Heart left ventricle (tissue), 16 donors: ENCODE results near the gene ATRN. TPM values are rescaled to one million over a fixed set of nuclear protein-coding genes. Genes with fewer than 3 reads are reported as not detected.

ENCODE experiments used
- ATAC-seq, 4 donors: fragments of 200-7000 bp; cut with Tn5 transposase; one replicate each; pipeline ENCODE4 v1.9.1; 2020 to 2022; ENCODE audit warnings: moderate library complexity in 4 of 4, mild to moderate bottlenecking in 3 of 4, moderate number of reproducible peaks in 1 of 4
- DNase-seq, 5 donors: peaks; one replicate each; pipeline ENCODE4 v3.0.0-alpha.2; 2020
- H3K27ac ChIP-seq, 12 donors: fragments of 200-600 bp; sonication (generic) in 4 of 12; one replicate each; pipeline versions ENCODE4 v1.5.0 to v1.8.0; 2016 to 2022; ENCODE audit warnings: mild to moderate bottlenecking in 2 of 12
- H3K27me3 ChIP-seq, 9 donors: fragments of 200-600 bp; sonication (generic) in 2 of 9; one replicate each; pipeline versions ENCODE4 v1.5.1 to v1.8.0; 2016 to 2022; ENCODE audit warnings: mild to moderate bottlenecking in 3 of 9
- H3K36me3 ChIP-seq, 9 donors: fragments of 200-600 bp; sonication (generic) in 2 of 9; one replicate each; pipeline versions ENCODE4 v1.5.0 to v1.8.0; 2018 to 2022; ENCODE audit warnings: mild to moderate bottlenecking in 2 of 9
- H3K4me1 ChIP-seq, 12 donors: fragments of 200-600 bp; sonication (generic) in 4 of 12; one replicate each; pipeline versions ENCODE4 v1.5.0 to v1.8.0; 2016 to 2022; ENCODE audit warnings: mild to moderate bottlenecking in 3 of 12
- H3K4me3 ChIP-seq, 12 donors: fragments of 200-600 bp; sonication (generic) in 4 of 12; one replicate each; pipeline versions ENCODE4 v1.5.0 to v1.8.0; 2017 to 2022; ENCODE audit warnings: mild to moderate bottlenecking in 9 of 12, moderate library complexity in 4 of 12
- H3K9me3 ChIP-seq, 12 donors: fragments of 200-600 bp; sonication (generic) in 4 of 12; one replicate each; pipeline versions ENCODE4 v1.5.0 to v1.8.0; 2016 to 2022; ENCODE audit warnings: mild to moderate bottlenecking in 1 of 12
- POLR2A ChIP-seq, 2 donors: fragments of 450-650 bp; IDR thresholded peaks; one replicate each; pipeline ENCODE4 v1.6.1; 2017; ENCODE audit warnings: antibody characterized with exemption in 2 of 2, mild to moderate bottlenecking in 2 of 2, moderate library complexity in 2 of 2
- WGBS, 4 donors: extraction: QIAGEN DNeasy Blood & Tissue Kit in 2 of 4; methylation state at CpG; one replicate each; pipeline versions ENCODE4 v1.1.5 to v1.1.7; 2013 to 2018; 5-methylcytosine and 5-hydroxymethylcytosine counted together
- intact Hi-C, 10 donors: fragments of 100-400 bp; cut with DNase I; formaldehyde crosslinking; loops; one replicate each; pipeline versions ENCODE4 v1.11.1 to v1.14.2; 2022
- polyA plus RNA-seq, 2 donors: library from polyadenylated mRNA; stranded (reverse); fragments of 200-250 nt; gene quantifications; one replicate each; pipeline ENCODE4 v1.2.3, GENCODE V29; 2013
- total RNA-seq, 9 donors: library from RNA; depleted of rRNA in 2 of 9; stranded (reverse); fragments of >200 nt in 2 of 9; fragmentation: NEBNext Ultra II Directional in 3 of 9; extraction: Animal tissue kit (Norgen Biotek cat#: 25700) in 3 of 9; gene quantifications; one replicate each; pipeline versions ENCODE4 v1.1.0 to v1.2.4, GENCODE V29; 2016 to 2023
- TF ChIP-seq, protein P1 (sequence below), 12 donors: fragments of 200-600 bp; sonication (generic) in 4 of 12; IDR thresholded peaks; one replicate each; pipeline versions ENCODE4 v1.5.0 to v1.8.0; 2018 to 2022; ENCODE audit warnings: antibody characterized with exemption in 12 of 12, mild to moderate bottlenecking in 5 of 12
- donor health status: ischemic (EF 13 %, LVEDD 7.1; RV severe dilation, severe dysfunction).
- donor health status: healthy with polysubstance abuse.
- donor health status: DM: no; HTN: yes; CAD: no.
- donor health status: DM: no; HTN: no; CAD: no.
- donor health status: ischemic (EF 25% LVEDD 6.9; RV normal size, moderate dysfunction).
- donor health status: ischemic (EF 25% LVEDD 5.7; RV mildly dilated, moderate dysfunction).
- donor health status: healthy.
- donor health status: DM: yes; HTN: yes; CAD: no.
- donor health status: ischemic (EF 35%, LVEDD 5.7; RV mildly dilated, moderate dysfunction).
- donor health status: nonischemic (EF 11% LVEDD 7.7; RV severe dilation, severe dysfunction).
- donor health status: DM: yes; HTN: yes; CAD: no.
- donor health status: PGD.
- donor health status: ischemic (EF 29% LVEDD 5.4; RV normal size, mild dysfunction).
- donor health status: nonischemic (EF 23%, LVEDD 6.1; RV moderate dilation, normal function).

Gene ATRN
- total and polyA plus RNA-seq, 11 donors = 4.8 to 44.7 (median 32.6) TPM

DNA sequence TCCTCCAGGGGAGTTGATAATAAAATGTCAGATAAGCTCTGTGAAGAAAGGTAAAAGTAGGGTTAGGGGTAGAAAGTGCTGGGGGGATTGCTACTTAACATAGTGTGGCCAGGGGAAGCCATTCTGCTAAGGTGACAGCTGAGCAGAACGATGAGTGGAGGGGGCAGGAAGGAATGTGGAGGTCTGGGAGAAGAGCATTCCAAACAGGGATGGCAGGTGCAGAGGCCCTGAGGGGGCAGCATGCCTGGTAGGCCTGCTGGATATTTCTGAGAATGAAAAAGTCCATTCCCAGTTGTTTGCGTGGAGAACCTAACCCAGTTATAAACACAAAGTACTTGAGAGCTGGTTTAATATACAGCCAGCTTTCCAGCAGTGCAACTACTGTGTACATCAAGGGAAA, 183.1 kb downstream of the ATRN start:
- Histone ChIP-seq H3K9me3 (peaks cover 0 to 8% (median 0%) of the 10 kb centered on the region in 12 donors), H3K36me3 (peaks cover 0 to 17% (median 12%) of the 10 kb centered on the region in 9 donors), H3K27ac (no peak overlapping the region), H3K4me3 (no peak overlapping the region), H3K27me3 (peaks cover 0 to 6% (median 0%) of the 10 kb centered on the region in 9 donors), H3K4me1 (peaks cover 0 to 9% (median 0%) of the 10 kb centered on the region in 12 donors)
- intact Hi-C loops = no loop called here
- WGBS, 4 donors = 46 to 65% (median 61%) methylated on average over 2 of the region's 2 CpGs
- no peak for TF ChIP-seq POLR2A (IDR thresholded peaks at IDR 0.05)
- TF ChIP-seq, protein P1, sequence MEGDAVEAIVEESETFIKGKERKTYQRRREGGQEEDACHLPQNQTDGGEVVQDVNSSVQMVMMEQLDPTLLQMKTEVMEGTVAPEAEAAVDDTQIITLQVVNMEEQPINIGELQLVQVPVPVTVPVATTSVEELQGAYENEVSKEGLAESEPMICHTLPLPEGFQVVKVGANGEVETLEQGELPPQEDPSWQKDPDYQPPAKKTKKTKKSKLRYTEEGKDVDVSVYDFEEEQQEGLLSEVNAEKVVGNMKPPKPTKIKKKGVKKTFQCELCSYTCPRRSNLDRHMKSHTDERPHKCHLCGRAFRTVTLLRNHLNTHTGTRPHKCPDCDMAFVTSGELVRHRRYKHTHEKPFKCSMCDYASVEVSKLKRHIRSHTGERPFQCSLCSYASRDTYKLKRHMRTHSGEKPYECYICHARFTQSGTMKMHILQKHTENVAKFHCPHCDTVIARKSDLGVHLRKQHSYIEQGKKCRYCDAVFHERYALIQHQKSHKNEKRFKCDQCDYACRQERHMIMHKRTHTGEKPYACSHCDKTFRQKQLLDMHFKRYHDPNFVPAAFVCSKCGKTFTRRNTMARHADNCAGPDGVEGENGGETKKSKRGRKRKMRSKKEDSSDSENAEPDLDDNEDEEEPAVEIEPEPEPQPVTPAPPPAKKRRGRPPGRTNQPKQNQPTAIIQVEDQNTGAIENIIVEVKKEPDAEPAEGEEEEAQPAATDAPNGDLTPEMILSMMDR (IDR thresholded peaks at IDR 0.05) = no peak
- DNase-seq = no peak
- no peak for ATAC-seq

DNA sequence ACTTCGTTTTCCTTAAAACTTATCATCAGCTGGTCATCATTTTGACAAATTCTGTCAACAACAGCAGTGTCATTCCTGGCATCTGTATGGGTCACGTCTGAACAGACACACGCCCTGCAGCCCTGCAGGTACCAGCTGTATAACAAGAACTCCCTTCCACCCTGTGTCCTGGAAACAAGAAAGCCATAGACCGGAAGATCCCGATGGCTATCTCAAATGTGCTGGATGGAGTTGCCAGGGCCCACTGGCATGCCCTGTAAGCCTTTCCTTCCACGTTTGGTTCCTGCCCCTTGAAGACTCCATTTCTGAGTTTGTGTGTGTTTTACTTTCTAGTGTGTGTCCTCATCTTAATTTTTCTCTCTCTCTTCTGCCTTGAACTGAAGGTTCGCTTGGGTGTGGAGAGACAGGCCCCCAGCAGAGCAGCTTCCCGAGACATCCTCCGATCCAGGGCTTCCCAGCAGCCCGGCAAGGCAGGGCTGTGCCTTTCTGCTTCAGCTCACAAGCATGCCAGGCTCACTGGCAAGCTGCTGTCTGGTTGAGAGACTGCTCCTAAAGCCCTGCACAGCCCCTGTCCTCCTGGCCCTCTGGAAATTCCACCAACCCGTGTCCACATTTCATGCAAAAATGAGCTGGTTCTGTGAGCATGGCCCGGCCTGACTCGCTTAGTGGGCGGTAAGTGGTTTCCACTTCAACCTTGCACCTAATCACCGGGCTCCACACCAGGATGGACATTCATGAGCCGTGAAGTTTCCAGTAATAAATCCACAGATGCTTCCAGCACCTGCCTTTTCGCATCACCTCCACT, 183.7 kb downstream of the ATRN start:
- TF ChIP-seq POLR2A (IDR thresholded peaks at IDR 0.05) = no peak
- TF ChIP-seq, protein P1 (IDR thresholded peaks at IDR 0.05) = no peak
- DNase-seq (no peak), ATAC-seq (no peak)
- Histone ChIP-seq H3K27me3 (peaks cover 0 to 12% (median 4%) of the 10 kb centered on the region in 9 donors), H3K36me3 (peaks cover 0 to 11% (median 6%) of the 10 kb centered on the region in 9 donors), H3K27ac (no peak overlapping the region), H3K4me1 (peaks cover 0 to 9% (median 0%) of the 10 kb centered on the region in 12 donors), H3K4me3 (no peak overlapping the region), H3K9me3 (peaks cover 0 to 8% (median 0%) of the 10 kb centered on the region in 12 donors)
- intact Hi-C loops = no loop called here
- WGBS, 4 donors = 80 to 88% (median 84%) methylated on average over 17 of the region's 17 CpGs

- H3K27ac ChIP-seq = no peak overlapping the region
- 83 to 95% (median 90%) methylated on average over 4 of the region's 4 CpGs for WGBS, 4 donors
These were observed 184.2 kb downstream of the ATRN start for GRCh38 chr20:3655131-3655405.

More at GRCh38 chr20:3655131-3655405, 184.2 kb downstream of the ATRN start:
- Histone ChIP-seq H3K27me3 (peaks cover 4 to 18% (median 7%) of the 10 kb centered on the region in 9 donors), H3K9me3 (peaks cover 0 to 8% (median 0%) of the 10 kb centered on the region in 12 donors), H3K36me3 (peaks cover 0 to 6% (median under 1%) of the 10 kb centered on the region in 9 donors), H3K4me1 (peaks cover 0 to 9% (median 0%) of the 10 kb centered on the region in 12 donors), H3K4me3 (no peak overlapping the region)
- intact Hi-C loops = no loop called here
- DNase-seq = peak in 1 of 5 donors; percentile 10
- no peak for TF ChIP-seq POLR2A (IDR thresholded peaks at IDR 0.05)
- TF ChIP-seq, protein P1 (IDR thresholded peaks at IDR 0.05) = no peak
- ATAC-seq = no peak
